GM11168 (cell line): Measurements from ENCODE around the gene CD44.
"Not testable (repeated sequence)": the region's sequence is repeated elsewhere in the genome, so short reads cannot be mapped to it uniquely, and the experiment has no call there.

ENCODE experiments used
- in situ Hi-C: fragments of 300-500 bp; cut with MboI; formaldehyde crosslinking; loops from one replicate; pipeline ENCODE4 v1.12.0; 2022; ENCODE audit warnings: low sequenced_read_pairs; ENCODE audit not compliant: unreplicated experiment

CD44 gene

DNA sequence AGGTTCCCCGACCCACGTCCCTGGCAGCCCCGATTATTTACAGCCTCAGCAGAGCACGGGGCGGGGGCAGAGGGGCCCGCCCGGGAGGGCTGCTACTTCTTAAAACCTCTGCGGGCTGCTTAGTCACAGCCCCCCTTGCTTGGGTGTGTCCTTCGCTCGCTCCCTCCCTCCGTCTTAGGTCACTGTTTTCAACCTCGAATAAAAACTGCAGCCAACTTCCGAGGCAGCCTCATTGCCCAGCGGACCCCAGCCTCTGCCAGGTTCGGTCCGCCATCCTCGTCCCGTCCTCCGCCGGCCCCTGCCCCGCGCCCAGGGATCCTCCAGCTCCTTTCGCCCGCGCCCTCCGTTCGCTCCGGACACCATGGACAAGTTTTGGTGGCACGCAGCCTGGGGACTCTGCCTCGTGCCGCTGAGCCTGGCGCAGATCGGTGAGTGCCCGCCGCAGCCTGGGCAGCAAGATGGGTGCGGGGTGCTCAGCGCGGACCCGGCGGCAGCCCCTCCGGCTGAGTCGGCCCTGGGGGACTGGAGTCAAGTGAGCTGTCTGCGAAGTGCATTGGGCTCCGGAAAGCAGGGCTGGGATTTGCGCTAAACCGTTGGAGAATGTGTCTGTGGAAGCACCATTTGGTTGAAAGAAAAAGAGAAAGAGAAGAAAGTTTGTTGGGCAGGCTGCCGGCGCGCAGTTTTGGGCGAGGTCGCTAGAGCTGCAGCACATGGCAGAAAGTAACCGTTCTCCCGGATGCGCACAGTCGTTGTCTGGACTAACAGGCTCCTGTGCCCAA, at the start of gene CD44:
Gene CD44 (plus strand): TSS at position 229 of the 779 bp plus-strand sequence. CDS start 133 bp downstream, at position 362.
- in situ Hi-C loops = loop anchor here (10.0 kb wide), 1 partner anchor 124 kb away; no protein-coding TSS in a partner anchor

DNA sequence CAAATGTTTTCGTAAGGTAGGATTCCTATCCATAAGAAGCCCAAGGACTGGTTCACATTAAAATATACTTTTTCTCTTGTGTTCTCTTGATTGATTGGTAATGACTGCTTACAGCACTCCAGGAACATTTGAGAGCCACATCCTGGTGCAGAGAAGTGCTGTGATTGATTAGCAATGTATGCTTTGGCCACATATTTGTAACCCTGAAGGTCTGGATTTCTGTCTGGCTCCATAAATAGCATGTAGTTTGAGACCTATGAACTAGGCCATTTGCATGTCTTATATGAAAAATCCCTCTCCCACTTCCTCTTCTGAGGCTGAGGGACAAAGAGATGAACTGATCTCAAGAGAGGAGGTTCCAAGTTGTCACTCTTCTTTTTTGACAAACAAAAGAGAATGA, 49.3 kb upstream of the CD44 start:
- in situ Hi-C loops = no loop called here

DNA sequence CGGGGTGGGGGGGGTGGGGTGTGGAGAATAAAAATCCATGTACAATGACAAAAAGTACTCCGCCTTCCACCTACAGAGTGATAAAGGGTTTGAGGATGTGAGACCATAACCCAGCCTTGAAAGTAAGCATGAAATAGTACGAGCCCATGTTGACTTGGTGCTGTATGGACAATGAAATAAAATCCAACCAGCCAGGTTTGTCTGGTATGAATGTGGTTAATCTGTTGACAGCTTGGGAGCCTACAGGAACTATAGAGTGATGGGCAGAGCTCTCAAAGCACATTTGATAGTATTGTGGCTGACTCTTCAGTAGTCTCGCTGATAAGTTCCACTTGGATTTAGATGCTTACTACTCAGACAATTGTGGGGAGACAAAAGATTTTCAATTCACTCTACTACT, 48.8 kb upstream of the CD44 start:
- in situ Hi-C loops = no loop called here

DNA sequence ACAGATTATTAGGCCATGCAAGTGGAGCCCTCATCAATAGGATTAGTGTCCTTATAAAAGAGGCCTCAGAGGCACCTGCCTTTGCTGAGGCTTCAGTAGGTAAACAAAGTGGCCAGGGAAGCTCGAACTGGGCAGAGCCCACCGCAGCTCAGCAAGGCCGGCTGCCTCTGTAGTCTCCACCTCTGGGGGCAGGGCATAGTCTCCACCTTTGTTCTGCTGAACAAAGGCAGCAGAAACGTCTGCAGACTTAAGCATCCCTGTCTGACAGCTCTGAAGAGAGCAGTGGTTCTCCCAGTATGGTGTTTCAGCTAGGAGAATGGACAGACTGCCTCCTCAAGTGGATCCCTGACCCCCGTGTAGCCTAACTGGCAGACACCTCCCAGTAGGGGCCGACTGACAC, 48.0 kb upstream of the CD44 start:
- in situ Hi-C loops = not testable (repeated sequence)

DNA sequence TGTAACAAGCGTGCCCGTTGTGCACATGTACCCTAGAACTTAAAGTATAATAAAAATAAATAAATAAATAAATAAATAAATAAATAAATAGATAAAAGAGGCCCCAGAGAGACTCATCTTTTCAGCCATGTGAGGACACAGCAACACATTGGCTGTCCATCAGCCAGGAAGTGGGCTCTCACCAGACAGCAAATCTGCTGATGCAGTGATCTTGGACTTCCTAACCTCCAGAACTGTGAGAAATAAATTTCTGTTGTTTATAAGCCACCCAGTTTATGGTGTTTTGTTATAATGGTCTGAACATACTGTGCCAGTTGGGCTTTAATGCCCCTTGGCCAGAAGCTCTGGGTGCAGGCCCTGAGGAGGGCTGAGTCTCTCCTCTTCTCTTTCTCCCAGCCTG, 42.2 kb upstream of the CD44 start:
- in situ Hi-C loops = no loop called here

DNA sequence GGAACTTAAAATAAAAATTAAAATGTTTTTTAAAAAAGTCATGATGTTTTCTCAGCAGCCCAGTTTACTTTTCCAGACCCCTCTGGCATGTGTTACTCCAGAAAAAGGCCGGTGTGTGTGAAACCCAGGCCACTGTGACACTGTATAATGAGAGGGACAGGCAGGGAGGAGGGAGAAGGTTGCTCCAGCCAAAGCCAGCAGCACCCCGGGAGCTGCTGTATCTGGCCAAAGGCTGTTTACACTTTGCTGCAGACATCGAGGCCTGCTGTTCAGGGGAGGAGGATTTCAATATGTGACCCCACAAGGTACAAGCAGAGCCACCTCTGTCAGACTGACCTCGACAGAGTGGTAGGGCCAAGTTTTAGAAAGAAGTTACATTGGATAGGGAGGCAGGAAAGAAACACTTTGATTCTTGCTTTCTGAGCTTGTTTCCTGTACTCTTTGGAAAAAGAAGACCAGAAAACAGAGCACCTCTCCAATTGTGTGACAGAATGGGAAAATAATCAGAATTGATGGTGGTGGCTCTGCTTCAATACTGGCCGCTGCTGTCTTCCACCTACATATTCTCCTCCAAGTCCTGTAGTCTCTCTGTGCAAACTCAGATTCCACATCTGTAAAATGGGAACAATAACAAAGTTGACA, 41.0 kb upstream of the CD44 start:
- in situ Hi-C loops = no loop called here

DNA sequence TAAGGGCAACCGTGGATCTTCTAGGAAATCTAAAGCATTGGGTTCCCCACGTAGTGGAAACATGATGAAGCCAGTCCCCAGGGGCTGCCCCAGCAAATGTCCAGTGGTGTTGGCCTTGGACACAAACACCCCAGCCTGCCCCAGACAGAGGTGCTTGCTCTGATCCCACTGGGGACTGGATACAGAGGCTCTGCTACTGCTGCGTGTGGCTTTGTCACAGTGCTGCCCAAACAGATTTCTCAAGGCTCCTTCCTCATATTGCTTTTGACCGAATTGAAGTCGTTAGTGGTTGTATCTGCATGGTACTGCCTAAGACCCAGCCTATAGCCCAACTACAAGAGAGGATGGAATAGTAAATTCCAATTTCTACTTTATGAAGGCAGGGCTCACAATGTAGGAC, 40.1 kb upstream of the CD44 start:
- in situ Hi-C loops = no loop called here

DNA sequence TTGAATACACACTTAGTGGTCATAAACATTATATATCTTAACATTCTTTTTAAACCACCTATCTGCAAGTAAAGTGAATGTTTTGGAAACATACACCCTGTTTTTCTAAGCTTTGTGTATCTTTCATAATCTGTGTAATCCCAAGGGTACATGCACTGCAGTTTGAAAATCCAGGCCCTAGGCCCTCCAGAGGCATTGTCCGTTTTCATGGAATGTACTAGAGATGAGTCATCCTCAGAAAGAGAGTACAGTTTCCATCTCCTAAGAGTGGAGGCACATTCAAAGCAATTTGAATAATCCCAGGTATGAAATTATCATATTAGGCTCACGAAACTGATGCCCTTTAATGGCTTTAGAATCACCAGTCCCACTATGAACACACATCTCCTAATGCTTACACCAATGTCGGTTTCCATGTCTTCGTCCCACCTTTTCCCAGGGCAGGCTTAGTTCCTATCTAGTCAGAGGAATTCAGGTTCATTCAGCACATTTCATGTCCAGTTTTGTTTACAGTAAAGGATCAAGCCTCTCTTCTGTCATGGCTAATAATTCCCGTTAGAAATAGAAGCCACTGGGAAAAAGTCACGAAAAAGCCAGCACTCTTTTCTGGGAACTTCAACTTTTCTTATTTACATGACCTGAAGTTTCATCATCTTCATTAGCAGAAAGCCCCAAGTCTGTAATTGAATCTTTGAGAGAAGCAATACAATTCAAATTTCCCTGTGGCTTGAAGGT, 39.5 kb upstream of the CD44 start:
- in situ Hi-C loops = no loop called here

DNA sequence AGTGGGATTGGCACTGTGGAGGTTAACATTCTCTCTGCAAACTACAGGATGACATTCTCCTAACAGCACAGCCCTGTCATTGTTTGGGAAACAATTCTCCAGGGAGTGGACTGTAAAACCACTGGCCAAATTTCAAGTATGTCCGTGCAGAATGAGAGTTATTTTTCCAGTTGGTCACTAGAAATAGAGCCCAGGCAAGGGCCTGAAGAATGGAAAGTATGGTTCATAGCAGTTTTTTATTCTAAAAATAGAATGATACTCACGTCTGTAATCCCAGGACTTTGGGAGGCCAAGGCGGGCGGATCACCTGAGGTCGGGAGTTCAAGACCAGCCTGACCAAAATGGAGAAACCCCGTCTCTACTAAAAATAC, 39.0 kb upstream of the CD44 start:
- in situ Hi-C loops = no loop called here

DNA sequence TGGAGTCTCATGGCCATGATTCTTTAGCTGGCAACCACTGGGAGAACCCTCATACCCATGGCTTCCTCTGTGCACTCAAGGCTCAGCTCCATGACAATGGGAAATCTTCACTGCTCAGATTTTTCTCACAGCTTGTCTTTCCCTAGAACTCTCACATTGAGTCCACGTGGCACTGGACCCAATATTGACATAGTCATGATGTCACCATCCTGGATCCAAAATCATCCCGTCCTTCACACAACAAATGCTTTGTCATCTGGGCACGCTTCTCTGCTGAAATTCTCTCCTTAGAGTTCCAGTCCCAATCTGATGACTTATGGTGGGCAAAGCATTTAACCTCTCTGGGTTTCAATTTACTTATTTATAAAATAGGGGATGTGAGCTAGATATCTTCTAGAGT, 37.7 kb upstream of the CD44 start:
- in situ Hi-C loops = no loop called here

DNA sequence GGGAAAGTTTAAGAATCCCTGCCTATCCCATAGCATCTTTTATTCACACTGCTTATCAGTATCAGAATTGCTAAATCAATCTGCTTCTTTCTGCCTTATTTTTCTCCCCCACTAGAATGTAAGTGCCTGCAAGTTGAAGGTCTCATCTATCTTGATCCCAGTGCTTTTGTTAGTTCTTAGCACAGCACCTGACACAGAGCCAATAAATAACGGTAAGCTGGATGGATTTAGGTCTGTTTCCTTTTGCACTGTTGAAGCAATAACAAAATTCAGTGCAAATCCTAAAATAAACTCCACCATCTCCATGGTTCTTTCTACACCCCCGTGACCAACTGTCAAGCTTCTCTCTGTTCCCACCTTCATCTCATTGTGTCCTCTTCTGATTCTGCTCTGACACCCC, 36.7 kb upstream of the CD44 start:
- in situ Hi-C loops = no loop called here

DNA sequence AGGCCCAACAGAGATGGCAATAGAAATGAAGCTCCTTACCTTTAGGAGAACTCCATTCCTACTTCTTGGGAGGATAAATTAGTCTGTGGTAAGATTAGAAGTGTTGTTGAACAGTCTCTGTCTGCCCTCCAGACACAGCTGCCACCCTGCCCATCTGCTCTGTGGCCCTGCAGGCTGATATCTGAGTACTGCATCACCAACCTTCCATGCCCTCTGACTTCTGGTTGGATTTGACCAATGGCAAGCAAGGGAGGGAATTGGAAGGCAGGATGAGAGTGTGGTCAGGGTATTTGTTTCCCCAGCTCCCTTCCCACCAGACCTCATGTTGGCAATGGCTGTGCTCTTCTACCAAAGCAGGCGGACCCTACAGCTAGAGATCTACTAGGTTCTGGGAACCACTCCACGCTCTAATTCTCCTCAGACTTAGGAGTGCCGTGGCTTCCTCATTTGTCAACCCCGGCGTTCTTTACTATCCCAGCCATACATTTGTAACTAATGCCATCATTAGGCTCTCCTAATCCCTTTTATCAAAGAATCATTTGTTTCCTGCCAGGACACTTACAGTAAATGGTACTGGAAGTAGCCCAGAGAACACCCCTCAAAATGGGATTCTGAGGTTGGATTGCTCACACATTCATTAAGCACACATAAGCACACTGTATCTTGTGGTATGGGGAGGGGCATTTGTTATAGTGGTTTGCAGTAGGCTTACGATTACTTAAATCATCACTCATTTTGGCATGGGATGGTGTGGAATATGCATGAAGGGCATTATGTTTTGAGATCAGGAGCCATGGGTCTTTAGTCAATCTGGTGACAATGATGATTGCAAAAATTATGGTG, 35.4 kb upstream of the CD44 start:
- in situ Hi-C loops = no loop called here

DNA sequence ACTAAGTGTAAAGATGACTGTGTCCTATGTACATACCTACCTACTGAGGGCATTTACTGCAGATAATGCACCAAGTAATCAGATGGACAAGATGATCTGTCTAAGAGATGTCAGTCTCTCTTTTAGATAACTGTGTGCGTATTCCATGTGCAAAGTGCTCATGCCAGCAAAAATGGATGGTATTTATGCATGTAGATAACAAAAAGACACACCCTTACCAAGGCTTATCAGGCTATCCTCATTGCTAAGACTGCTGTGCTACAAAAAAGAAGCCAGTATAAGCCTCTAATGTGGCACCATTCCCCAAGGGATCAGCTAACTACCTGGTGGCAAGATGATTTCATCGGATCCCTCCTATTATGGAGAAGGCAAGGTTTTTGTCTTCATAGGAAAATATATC, 34.3 kb upstream of the CD44 start:
- in situ Hi-C loops = no loop called here

DNA sequence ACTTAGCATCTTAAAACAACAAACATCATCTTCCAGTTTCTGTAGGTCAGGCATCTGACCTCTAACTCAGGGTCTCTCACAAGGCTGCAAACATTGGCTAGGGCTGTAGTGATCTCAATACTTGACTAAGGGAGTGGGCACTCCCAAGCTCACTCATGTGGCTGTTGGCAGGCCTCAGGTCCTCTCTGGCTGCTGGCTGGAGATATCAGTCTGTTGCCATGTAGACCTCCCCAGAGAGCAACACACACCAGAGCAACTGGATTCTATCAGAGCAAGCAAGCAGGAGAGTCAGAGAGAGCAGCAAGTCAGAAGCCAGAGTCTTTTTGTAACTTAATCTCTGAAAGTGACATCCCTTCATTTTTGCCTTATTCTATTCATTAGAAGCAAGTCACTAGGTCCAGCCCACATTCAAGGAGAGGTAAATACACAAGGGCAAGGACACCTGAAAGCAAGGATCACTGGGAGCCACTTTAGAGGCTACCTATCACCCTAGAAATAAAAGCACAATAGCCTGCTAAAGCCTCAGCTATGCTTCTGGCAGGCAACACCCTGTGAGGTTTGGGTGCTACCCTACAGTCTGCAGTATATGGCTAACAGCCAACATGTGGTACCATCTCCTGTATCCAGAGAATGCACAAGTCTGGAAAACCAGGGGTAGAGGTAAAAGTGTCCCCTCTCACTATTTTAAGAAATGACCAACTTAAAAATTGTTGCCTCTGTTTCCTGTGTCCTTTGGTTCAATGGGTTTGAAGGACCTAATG, 33.5 kb upstream of the CD44 start:
- in situ Hi-C loops = no loop called here

DNA sequence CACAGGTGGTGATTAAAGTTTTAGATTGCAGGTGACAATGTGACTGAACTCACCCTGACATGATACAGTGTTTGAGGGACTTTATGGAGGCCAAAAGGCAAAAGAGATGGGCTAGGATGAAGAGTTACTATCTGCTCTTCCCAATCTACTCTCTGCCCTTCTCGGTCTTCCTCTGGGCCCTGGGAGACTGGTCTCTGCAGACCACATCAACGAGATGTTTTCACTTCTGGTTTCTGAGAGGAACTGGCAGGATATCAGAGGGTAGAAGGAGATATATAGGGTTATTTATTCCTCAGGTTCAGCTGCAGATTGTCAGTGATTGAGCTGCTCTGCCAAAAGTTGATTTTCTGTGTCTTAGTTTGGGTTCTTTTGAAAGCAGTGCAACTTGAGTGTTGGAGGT, 32.4 kb upstream of the CD44 start:
- in situ Hi-C loops = no loop called here

DNA sequence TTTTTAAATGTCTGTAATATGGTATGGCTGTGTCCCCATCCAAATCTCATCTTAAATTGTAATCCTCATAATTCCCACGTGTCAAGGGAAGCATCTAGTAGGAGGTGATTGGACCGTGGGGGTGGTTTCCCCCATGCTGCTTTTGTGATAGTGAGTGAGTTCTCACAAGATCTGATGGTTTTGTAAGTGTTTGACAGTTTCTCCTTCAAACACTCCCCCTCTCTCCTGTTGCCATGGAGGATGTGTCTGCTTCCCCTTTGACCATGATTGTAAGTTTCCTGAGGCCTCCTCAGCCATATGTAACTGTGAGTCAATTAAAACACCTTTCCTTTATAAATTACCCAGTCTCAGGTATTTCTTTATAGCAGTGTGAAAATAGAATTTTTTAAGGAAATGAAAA, 31.1 kb upstream of the CD44 start:
- in situ Hi-C loops = no loop called here

DNA sequence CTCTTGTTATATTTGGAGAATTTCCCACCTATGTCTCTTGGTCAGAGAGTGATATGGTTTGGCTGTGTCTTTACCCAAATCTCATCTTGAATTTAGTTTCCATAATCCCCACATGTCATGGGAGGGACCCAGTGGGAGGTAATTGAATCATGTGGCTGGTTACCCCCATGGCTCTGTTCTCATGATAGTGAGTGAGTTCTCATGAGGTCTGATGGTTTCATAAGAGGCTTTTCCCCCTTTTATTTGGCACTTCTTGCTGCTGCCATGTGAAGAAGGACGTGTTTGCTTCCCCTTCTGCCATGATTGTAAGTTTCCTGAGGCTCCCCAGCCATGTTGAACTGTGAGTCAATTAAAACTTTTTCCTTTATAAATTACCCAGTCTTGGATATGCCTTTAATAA, 30.6 kb upstream of the CD44 start:
- in situ Hi-C loops = not testable (repeated sequence)

DNA sequence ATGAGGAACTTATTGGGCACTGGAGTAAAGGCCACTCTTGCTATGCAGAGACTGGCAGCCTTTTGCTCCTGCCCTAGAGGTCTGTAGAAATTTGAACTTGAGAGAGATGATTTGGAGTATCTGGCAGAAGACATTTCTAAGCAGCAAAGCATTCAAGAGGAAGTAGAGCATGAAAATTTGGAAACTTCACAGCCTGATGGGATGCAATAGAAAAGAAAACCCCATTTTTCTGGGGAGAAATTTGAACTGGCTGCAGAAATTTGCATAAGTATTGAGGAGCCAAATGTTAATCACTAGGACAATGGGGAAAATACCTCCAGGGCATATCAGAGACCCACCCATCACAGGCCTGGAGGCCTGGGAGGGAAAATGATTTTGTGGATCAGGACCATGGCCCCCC, 29.9 kb upstream of the CD44 start:
- in situ Hi-C loops = no loop called here

DNA sequence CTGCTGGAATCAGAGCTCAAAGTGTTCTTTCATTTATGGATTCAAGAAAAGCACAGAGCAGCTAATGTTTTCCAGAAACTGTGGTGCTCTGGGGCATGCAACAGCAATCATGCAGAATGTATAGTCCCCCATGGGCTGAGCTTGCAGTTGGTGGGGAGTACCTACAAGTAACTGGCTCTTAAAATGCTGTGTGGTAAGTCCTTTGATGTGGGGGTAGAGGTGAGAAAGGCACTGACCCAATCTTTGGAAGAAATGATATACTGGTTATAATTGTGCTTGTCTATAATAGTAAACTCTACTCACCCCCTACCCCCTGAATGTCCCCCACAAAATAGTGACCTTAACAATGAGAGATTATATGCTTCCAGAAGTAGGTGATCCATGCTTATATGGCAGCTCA, 29.1 kb upstream of the CD44 start:
- in situ Hi-C loops = no loop called here
